Measurements from ENCODE around the gene DLL1.

DNA sequence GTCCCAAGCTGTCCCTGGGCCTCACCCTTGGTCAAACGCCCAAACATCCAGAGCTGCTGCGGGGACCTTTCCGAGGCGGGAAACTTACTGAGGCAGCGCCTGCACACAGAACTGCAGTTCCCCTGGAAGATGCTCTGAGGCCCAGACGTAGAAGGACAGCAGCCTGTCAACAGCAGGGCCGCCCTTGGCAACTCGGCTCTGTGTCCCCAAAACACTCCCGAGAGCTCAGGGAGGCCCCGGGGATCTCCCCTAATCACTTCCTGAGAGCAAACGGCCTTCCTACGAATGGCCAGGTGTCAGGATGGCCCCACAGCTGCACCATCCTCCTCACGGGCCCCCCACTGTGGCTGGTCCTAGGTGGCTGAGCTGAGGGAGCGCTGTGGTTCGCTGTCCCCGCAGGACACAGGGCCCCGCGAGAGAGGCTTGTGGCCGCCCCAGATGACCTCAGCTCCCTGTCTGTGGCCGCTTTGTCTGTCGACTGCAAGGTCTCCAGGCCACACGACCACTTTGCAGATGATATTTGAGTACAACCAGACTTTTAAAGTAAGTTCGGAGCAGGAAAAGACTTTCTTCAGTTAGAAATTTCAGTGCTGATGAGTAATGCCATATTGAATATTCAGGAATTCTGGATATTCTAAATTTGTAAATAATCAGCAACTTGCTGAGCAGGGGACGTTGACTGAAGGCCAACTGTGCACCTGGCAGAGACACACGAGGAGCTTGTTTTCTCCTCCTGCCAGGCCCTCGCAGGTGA lies 46.0 kb downstream of the DLL1 start:
- no peak for TF ChIP-seq CTCF (conservative IDR thresholded peaks at IDR 0.05)
- no peak for TF ChIP-seq ZFX (IDR thresholded peaks at IDR 0.05)

Measured in C4-2B (cell line).